PFSK-1 (cell line): ENCODE results near the gene FAM13C. TPM values are rescaled to one million over a fixed set of nuclear protein-coding genes. Genes with fewer than 3 reads are reported as not detected.

Source experiments
- FOXP2 ChIP-seq: optimal IDR thresholded peaks from 2 replicates; pipeline ENCODE3; 2011; ENCODE audit warnings: borderline replicate concordance, control low read depth, inconsistent platforms; ENCODE audit not compliant: insufficient read depth; ENCODE audit errors: extremely low read length, extremely low read depth
- POLR2AphosphoS5 ChIP-seq: IDR thresholded peaks from 2 replicates; pipeline ENCODE4 v1.6.1; 2012; ENCODE audit warnings: low read depth, mild to moderate bottlenecking, control low read depth, low read length, moderate library complexity
- SIN3A ChIP-seq: IDR thresholded peaks from 2 replicates; pipeline ENCODE4 v1.6.1; 2012; ENCODE audit warnings: mild to moderate bottlenecking, low read length, moderate library complexity, borderline replicate concordance; ENCODE audit not compliant: insufficient read depth
- TAF1 ChIP-seq: IDR thresholded peaks from 2 replicates; pipeline ENCODE4 v1.6.1; 2012; ENCODE audit warnings: low read length, control low read depth, borderline replicate concordance; ENCODE audit not compliant: insufficient read depth
- polyA plus RNA-seq: library from polyadenylated mRNA; unstranded; fragments of >200 nt; gene quantifications from one replicate; pipeline ENCODE4 v1.2.1, GENCODE V29; 2012; ENCODE audit warnings: low read depth, missing spikeins; ENCODE audit not compliant: insufficient read length
- TF ChIP-seq, protein P1 (sequence below), 2 experiments: IDR thresholded peaks; 2 replicates each; pipeline versions ENCODE4 v1.6.1 to v1.8.0; 2011 to 2012; ENCODE audit warnings: low read depth in 2 of 2, low read length in 2 of 2, control low read depth in 1 of 2, inconsistent platforms in 1 of 2, mild to moderate bottlenecking in 1 of 2, moderate library complexity in 1 of 2; ENCODE audit not compliant: insufficient read depth in 1 of 2

The FAM13C gene
- 7.9 TPM for polyA plus RNA-seq

DNA sequence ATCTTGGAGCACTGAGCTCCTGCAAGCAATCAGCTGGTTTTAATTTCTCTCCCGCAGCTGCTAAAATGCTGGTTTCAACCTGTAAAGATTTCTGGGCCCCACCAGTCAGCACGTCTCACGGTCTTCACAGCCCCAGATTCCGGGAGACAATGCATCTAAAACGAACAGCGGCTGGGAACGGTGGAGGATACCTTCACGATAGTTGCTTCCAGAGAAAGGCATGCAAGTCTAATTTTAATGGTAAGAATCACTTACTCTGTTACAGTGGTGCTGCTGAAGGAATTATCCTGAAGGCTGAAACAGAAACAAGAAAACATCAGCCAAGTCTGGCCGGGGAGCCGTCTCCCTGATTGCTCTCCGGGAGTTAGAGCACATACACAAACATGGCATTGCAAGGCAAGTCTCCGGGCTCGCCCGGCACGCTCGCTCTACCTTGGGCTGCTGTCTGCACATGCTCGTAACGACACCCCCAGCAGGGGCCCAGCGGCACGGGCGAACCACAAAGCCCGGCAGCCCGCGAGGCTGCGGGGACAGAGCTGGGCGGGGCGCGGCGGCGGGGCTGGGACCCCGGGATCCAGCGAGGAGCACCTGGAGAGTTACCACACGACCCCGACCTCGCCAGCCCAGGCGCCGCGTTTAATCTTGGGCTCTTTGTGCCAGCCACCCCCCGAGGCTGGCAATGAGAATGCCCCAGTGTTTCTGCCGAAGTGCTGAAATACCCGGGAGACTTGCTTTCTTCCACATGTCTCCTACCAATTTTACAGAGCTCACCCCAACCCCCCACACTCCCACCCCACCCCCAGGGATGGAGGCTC is at the start of gene FAM13C:
Gene FAM13C (minus strand): TSS at position 406 of the 815 bp plus-strand sequence. CDS start 89 bp downstream, at position 317.
- TF ChIP-seq POLR2AphosphoS5 = no peak; the same call in 1 of the 2 replicates
- no peak for TF ChIP-seq SIN3A
- no peak for TF ChIP-seq TAF1
- no peak for TF ChIP-seq FOXP2
- TF ChIP-seq, protein P1, sequence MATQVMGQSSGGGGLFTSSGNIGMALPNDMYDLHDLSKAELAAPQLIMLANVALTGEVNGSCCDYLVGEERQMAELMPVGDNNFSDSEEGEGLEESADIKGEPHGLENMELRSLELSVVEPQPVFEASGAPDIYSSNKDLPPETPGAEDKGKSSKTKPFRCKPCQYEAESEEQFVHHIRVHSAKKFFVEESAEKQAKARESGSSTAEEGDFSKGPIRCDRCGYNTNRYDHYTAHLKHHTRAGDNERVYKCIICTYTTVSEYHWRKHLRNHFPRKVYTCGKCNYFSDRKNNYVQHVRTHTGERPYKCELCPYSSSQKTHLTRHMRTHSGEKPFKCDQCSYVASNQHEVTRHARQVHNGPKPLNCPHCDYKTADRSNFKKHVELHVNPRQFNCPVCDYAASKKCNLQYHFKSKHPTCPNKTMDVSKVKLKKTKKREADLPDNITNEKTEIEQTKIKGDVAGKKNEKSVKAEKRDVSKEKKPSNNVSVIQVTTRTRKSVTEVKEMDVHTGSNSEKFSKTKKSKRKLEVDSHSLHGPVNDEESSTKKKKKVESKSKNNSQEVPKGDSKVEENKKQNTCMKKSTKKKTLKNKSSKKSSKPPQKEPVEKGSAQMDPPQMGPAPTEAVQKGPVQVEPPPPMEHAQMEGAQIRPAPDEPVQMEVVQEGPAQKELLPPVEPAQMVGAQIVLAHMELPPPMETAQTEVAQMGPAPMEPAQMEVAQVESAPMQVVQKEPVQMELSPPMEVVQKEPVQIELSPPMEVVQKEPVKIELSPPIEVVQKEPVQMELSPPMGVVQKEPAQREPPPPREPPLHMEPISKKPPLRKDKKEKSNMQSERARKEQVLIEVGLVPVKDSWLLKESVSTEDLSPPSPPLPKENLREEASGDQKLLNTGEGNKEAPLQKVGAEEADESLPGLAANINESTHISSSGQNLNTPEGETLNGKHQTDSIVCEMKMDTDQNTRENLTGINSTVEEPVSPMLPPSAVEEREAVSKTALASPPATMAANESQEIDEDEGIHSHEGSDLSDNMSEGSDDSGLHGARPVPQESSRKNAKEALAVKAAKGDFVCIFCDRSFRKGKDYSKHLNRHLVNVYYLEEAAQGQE (IDR thresholded peaks at IDR 0.05; ENCODE audit: insufficient read depth in 1 of 2, low read depth in 2 of 2, low read length in 2 of 2) = no peak

DNA sequence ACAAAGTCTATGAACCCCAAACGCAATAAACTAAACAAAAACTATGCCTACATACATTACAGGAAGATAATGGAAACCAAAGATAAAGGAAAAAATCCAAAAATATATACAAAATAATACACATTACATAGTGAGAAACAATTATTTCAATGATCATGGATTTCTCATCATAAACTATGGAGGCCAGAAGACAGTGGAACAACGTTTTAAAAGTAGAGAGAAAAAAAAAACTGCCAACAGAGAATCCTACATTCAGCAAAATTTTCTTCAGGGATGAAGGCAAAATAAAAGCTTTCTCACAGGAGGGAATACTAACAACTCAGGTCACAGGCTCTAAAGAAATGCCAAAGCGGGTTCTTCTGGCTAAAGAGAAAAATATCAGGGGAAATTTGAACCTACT is 42.9 kb upstream of the FAM13C start:
- TF ChIP-seq, protein P1 (IDR thresholded peaks at IDR 0.05; ENCODE audit: insufficient read depth in 1 of 2, low read depth in 2 of 2, low read length in 2 of 2) = no peak
- TF ChIP-seq POLR2AphosphoS5 = no peak
- no peak for TF ChIP-seq FOXP2
- TF ChIP-seq SIN3A = no peak
- TF ChIP-seq TAF1 = no peak

DNA sequence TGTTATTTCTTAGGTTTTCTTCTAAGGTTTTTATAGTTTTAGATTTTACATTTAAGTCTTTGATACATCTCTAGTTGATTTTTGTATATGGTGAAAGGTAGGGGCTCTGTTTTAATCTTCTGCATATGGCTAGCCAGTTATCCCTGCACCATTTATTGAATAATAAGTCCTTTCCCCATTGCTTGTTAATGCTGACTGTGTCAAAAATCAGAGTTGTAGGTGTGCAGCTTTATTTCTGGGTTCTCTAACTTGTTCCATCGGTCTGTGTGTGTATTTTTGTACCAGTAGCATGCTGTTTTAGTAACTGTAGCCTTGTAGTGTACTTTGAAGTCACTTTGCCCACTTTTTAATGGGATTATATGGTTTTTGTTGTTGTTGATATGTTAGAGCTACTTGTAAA is 37.9 kb upstream of the FAM13C start:
- no peak for TF ChIP-seq TAF1
- TF ChIP-seq, protein P1 (IDR thresholded peaks at IDR 0.05; ENCODE audit: insufficient read depth in 1 of 2, low read depth in 2 of 2, low read length in 2 of 2) = no peak

GRCh38 chr10:59397961-59398360 is 35.6 kb upstream of the FAM13C start:
- TF ChIP-seq, protein P1 (IDR thresholded peaks at IDR 0.05; ENCODE audit: insufficient read depth in 1 of 2, low read depth in 2 of 2, low read length in 2 of 2) = no peak
- TF ChIP-seq SIN3A = no peak

- TF ChIP-seq POLR2AphosphoS5 = no peak
- no peak for TF ChIP-seq SIN3A
- TF ChIP-seq TAF1 = no peak
- TF ChIP-seq, protein P1 (IDR thresholded peaks at IDR 0.05; ENCODE audit: insufficient read depth in 1 of 2, low read depth in 2 of 2, low read length in 2 of 2) = no peak
- no peak for TF ChIP-seq FOXP2
These were observed 33.6 kb upstream of the FAM13C start for GRCh38 chr10:59395984-59396383.
